ENCODE measurements around the gene HIF3A. TPM values are rescaled to one million over a fixed set of nuclear protein-coding genes. Genes with fewer than 3 reads are reported as not detected.

HIF3A gene
- total RNA-seq, 1 donor from 2014 or later: 175 TPM

GRCh38 chr19:46283771-46284170, 13.1 kb upstream of the HIF3A start:
- H3K27ac Mint-ChIP-seq: no peak overlapping the region
- H3K27me3 Mint-ChIP-seq (ENCODE audit: low read depth): peaks cover 5% of the 10 kb centered on the region
- no peak for DNase-seq (ENCODE audit: low spot score in 2 of 2, unreplicated experiment in 2 of 2)
- H3K4me3 Mint-ChIP-seq: no peak overlapping the region
- no peaks in the 10 kb centered on the region for H3K36me3 Mint-ChIP-seq
- H3K4me1 Mint-ChIP-seq: no peaks in the 10 kb centered on the region
- H3K9me3 Mint-ChIP-seq: no peaks in the 10 kb centered on the region
- no peak for TF ChIP-seq CTCF (IDR thresholded peaks at IDR 0.05; ENCODE audit: unreplicated experiment)

- no peaks in the 10 kb centered on the region for H3K9me3 Mint-ChIP-seq
- H3K4me3 Mint-ChIP-seq: no peak overlapping the region
- H3K27ac Mint-ChIP-seq: no peak overlapping the region
- no peak for DNase-seq (ENCODE audit: low spot score in 2 of 2, unreplicated experiment in 2 of 2)
- H3K36me3 Mint-ChIP-seq: no peaks in the 10 kb centered on the region
- no peak for TF ChIP-seq CTCF (IDR thresholded peaks at IDR 0.05; ENCODE audit: unreplicated experiment)
- no peaks in the 10 kb centered on the region for H3K4me1 Mint-ChIP-seq
- H3K27me3 Mint-ChIP-seq (ENCODE audit: low read depth): no peaks in the 10 kb centered on the region
Measured at GRCh38 chr19:46284635-46285034, 12.2 kb upstream of the HIF3A start.

GRCh38 chr19:46287585-46287984, 9.3 kb upstream of the HIF3A start:
- no peak for TF ChIP-seq CTCF (IDR thresholded peaks at IDR 0.05; ENCODE audit: unreplicated experiment)
- no peak for DNase-seq (ENCODE audit: low spot score in 2 of 2, unreplicated experiment in 2 of 2)
- Mint-ChIP-seq H3K9me3 (no peaks in the 10 kb centered on the region), H3K4me3 (no peak overlapping the region), H3K36me3 (no peaks in the 10 kb centered on the region), H3K27me3 (ENCODE audit: low read depth) (no peaks in the 10 kb centered on the region), H3K4me1 (no peaks in the 10 kb centered on the region), H3K27ac (no peak overlapping the region)

GRCh38 chr19:46288896-46289588, 7.8 kb upstream of the HIF3A start:
- DNase-seq (ENCODE audit: low spot score in 2 of 2, unreplicated experiment in 2 of 2): no peak
- H3K27me3 Mint-ChIP-seq (ENCODE audit: low read depth): no peaks in the 10 kb centered on the region
- TF ChIP-seq CTCF (IDR thresholded peaks at IDR 0.05; ENCODE audit: unreplicated experiment): no peak
- no peak overlapping the region for H3K27ac Mint-ChIP-seq
- no peaks in the 10 kb centered on the region for H3K36me3 Mint-ChIP-seq
- H3K4me1 Mint-ChIP-seq: no peaks in the 10 kb centered on the region
- H3K9me3 Mint-ChIP-seq: no peaks in the 10 kb centered on the region
- no peak overlapping the region for H3K4me3 Mint-ChIP-seq

- no peak for TF ChIP-seq CTCF (IDR thresholded peaks at IDR 0.05; ENCODE audit: unreplicated experiment)
- Mint-ChIP-seq H3K27ac (no peak overlapping the region), H3K9me3 (no peaks in the 10 kb centered on the region), H3K36me3 (no peaks in the 10 kb centered on the region), H3K4me3 (no peak overlapping the region), H3K27me3 (ENCODE audit: low read depth) (peaks cover 3% of the 10 kb centered on the region), H3K4me1 (no peaks in the 10 kb centered on the region)
- DNase-seq (ENCODE audit: low spot score in 2 of 2, unreplicated experiment in 2 of 2): no peak
Measured at GRCh38 chr19:46289724-46290619, 6.9 kb upstream of the HIF3A start.
